C4-2B (cell line): Measurements from ENCODE around the gene CIDEA.

Experiments used
- CTCF ChIP-seq: fragments of 450-650 bp; conservative IDR thresholded peaks from 2 replicates; pipeline ENCODE4 v1.5.1; 2017; ENCODE audit warnings: mild to moderate bottlenecking
- ZFX ChIP-seq: fragments of 450-650 bp; IDR thresholded peaks from 2 replicates; pipeline ENCODE4 v1.6.1; 2017

- TF ChIP-seq CTCF (no peak), ZFX (no peak)
These were observed 52.9 kb downstream of the CIDEA start for GRCh38 chr18:12306752-12307700.
